Heart right ventricle (tissue), 16 donors: ENCODE results near the gene PRKACG. TPM values are rescaled to one million over a fixed set of nuclear protein-coding genes. Genes with fewer than 3 reads are reported as not detected.
A peak's percentile ranks its signal among the peaks of the same experiment; 100 is the strongest.

Source experiments
- ATAC-seq, 8 donors: fragments of 200-7000 bp; cut with Tn5 transposase; one replicate each; pipeline ENCODE4 v1.9.1; 2020; ENCODE audit warnings: mild to moderate bottlenecking in 8 of 8, moderate library complexity in 8 of 8, moderate number of reproducible peaks in 1 of 8
- DNase-seq, 2 donors: peaks; one replicate each; pipeline ENCODE4 v3.0.0-alpha.2; 2020
- H3K27ac ChIP-seq, 10 donors: fragments of 200-600 bp; sonication (generic) in 2 of 10; one replicate each; pipeline versions ENCODE4 v1.5.0 to v1.8.0; 2020 to 2022; ENCODE audit warnings: mild to moderate bottlenecking in 3 of 10
- H3K27me3 ChIP-seq, 7 donors: fragments of 200-600 bp; one replicate each; pipeline ENCODE4 v1.8.0; 2021 to 2022; ENCODE audit warnings: mild to moderate bottlenecking in 2 of 7
- H3K36me3 ChIP-seq, 9 donors: fragments of 200-600 bp; sonication (generic) in 1 of 9; one replicate each; pipeline versions ENCODE4 v1.5.0 to v1.8.0; 2020 to 2022; ENCODE audit warnings: mild to moderate bottlenecking in 2 of 9
- H3K4me1 ChIP-seq, 9 donors: fragments of 200-600 bp; sonication (generic) in 1 of 9; one replicate each; pipeline versions ENCODE4 v1.5.0 to v1.8.0; 2020 to 2022; ENCODE audit warnings: mild to moderate bottlenecking in 4 of 9
- H3K4me3 ChIP-seq, 10 donors: fragments of 200-600 bp; sonication (generic) in 2 of 10; one replicate each; pipeline versions ENCODE4 v1.5.0 to v1.8.0; 2020 to 2022; ENCODE audit warnings: mild to moderate bottlenecking in 7 of 10, moderate library complexity in 2 of 10
- H3K9me3 ChIP-seq, 11 donors: fragments of 200-600 bp in 10 of 11; sonication (generic) in 2 of 11; one replicate each; pipeline versions ENCODE4 v1.5.0 to v1.8.0; 2013 to 2022; ENCODE audit warnings: mild to moderate bottlenecking in 2 of 11, control low read depth in 1 of 11, moderate library complexity in 1 of 11
- WGBS, 2 donors: extraction: QIAGEN DNeasy Blood & Tissue Kit; methylation state at CpG; one replicate each; pipeline ENCODE4 v1.1.7; 2013; ENCODE audit warnings: inconsistent platforms in 1 of 2; 5-methylcytosine and 5-hydroxymethylcytosine counted together
- intact Hi-C, 10 donors: fragments of 100-400 bp; cut with DNase I; formaldehyde crosslinking; loops; one replicate each; pipeline versions ENCODE4 v1.11.1 to v1.14.2; 2022
- polyA plus RNA-seq, 2 donors: library from polyadenylated mRNA; stranded (reverse); fragments of 200-250 nt; gene quantifications; one replicate each; pipeline ENCODE4 v1.2.3, GENCODE V29; 2013
- total RNA-seq, 10 donors: library from RNA; stranded (reverse); fragmentation: NEBNext Ultra II Directional in 3 of 10; extraction: Animal tissue kit (Norgen Biotek cat#: 25700) in 3 of 10; gene quantifications; one replicate each; pipeline versions ENCODE4 v1.2.1 to v1.2.4, GENCODE V29; 2021 to 2023
- TF ChIP-seq, protein P1 (sequence below), 9 donors: fragments of 200-600 bp; sonication (generic) in 2 of 9; IDR thresholded peaks; one replicate each; pipeline versions ENCODE4 v1.5.0 to v1.8.0; 2021 to 2022; ENCODE audit warnings: antibody characterized with exemption in 9 of 9, mild to moderate bottlenecking in 5 of 9, moderate library complexity in 1 of 9
- donor health status: Arrhythmogenic right ventricular cardiomyopathy.
- donor health status: ischemic (EF 13 %, LVEDD 7.1; RV severe dilation, severe dysfunction).
- donor health status: healthy with polysubstance abuse.
- donor health status: DM: no; HTN: yes; CAD: no.
- donor health status: DM: no; HTN: no; CAD: no.
- donor health status: ischemic (EF 25% LVEDD 6.9; RV normal size, moderate dysfunction).
- donor health status: ischemic (EF 25% LVEDD 5.7; RV mildly dilated, moderate dysfunction).
- donor health status: healthy.
- donor health status: DM: yes; HTN: yes; CAD: no.
- donor health status: Ischemic cardiomyopathy.
- donor health status: ischemic (EF 35%, LVEDD 5.7; RV mildly dilated, moderate dysfunction).
- donor health status: nonischemic (EF 11% LVEDD 7.7; RV severe dilation, severe dysfunction).
- donor health status: DM: yes; HTN: yes; CAD: no.
- donor health status: PGD.
- donor health status: ischemic (EF 29% LVEDD 5.4; RV normal size, mild dysfunction).
- donor health status: nonischemic (EF 23%, LVEDD 6.1; RV moderate dilation, normal function).

The PRKACG gene
- total and polyA plus RNA-seq, 12 donors = not detected

DNA sequence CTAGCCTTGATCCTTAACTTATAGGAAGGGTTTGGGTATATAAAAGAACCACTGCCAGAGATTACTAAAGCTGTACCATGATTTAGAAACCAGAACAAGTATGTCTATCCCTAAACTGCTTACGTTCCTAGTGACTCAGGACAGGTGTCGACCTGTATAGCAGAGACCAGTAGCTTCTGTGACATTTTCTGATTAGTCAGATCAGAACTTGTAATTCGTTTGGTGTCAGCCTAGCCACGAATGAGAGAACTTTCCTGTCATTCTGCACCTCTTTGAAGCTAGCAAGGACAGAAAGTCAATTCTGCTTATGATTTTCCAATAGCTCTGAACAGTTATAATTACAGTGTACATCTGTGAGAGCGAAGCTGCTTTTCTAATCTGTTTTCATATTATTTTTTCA lies 39.5 kb downstream of the PRKACG start:
- intact Hi-C loops = loop anchor here in 1 of 10 donors (10.0 kb wide), 1 partner anchor 150 kb away; no protein-coding TSS in a partner anchor
- TF ChIP-seq, protein P1, sequence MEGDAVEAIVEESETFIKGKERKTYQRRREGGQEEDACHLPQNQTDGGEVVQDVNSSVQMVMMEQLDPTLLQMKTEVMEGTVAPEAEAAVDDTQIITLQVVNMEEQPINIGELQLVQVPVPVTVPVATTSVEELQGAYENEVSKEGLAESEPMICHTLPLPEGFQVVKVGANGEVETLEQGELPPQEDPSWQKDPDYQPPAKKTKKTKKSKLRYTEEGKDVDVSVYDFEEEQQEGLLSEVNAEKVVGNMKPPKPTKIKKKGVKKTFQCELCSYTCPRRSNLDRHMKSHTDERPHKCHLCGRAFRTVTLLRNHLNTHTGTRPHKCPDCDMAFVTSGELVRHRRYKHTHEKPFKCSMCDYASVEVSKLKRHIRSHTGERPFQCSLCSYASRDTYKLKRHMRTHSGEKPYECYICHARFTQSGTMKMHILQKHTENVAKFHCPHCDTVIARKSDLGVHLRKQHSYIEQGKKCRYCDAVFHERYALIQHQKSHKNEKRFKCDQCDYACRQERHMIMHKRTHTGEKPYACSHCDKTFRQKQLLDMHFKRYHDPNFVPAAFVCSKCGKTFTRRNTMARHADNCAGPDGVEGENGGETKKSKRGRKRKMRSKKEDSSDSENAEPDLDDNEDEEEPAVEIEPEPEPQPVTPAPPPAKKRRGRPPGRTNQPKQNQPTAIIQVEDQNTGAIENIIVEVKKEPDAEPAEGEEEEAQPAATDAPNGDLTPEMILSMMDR (IDR thresholded peaks at IDR 0.05) = no peak
- Histone ChIP-seq H3K4me3 (peak overlapping the region; percentile 8 to 61 (median 50)), H3K9me3 (no peaks in the 10 kb centered on the region), H3K36me3 (peaks cover 0 to 14% (median 0%) of the 10 kb centered on the region in 9 donors), H3K4me1 (peaks cover 0 to 40% (median 9%) of the 10 kb centered on the region in 9 donors), H3K27ac (peak overlapping the region; percentile 69 to 91 (median 82)), H3K27me3 (no peaks in the 10 kb centered on the region)
- 49 to 61% methylated on average over 5 of the region's 5 CpGs for WGBS, 2 donors
- peak in 4 of 8 donors; percentile 8 to 37 (median 26) for ATAC-seq
- no peak for DNase-seq

DNA sequence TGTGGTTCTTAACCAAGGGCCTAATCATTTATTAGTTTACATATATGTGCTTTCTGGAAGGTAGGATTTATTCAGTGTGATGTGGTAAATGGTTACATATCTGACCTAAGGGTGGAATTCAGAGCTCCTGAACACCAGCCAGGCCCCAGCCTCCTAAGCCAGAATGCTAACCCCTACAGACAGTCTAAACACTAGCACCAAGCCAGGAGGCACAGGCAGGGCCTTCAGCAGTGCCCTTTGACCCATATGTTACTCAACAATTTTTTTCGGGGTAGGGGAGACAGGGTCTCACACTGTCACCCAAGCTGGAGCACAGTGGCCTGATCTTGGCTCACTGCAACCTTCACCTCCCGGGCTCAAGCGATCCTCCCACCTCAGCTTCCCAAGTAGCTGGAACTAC lies 40.3 kb downstream of the PRKACG start:
- ATAC-seq (peak; percentile 50 to 85 (median 72)), DNase-seq (peak; percentile 34 to 38)
- H3K4me3 ChIP-seq = peak overlapping the region; percentile 8 to 61 (median 50)
- TF ChIP-seq, protein P1 (IDR thresholded peaks at IDR 0.05) = no peak
- H3K36me3 ChIP-seq = peaks cover 0 to 14% (median 0%) of the 10 kb centered on the region in 9 donors
- intact Hi-C loops = loop anchor here in 1 of 10 donors (10.0 kb wide), 1 partner anchor 149 kb away; no protein-coding TSS in a partner anchor
- H3K9me3 ChIP-seq = no peaks in the 10 kb centered on the region
- H3K27ac ChIP-seq = peak overlapping the region in 9 of 10 donors; percentile 46 to 91 (median 84)
- WGBS, 2 donors = 78 to 79% methylated on average over 3 of the region's 3 CpGs
- H3K4me1 ChIP-seq = peaks cover 0 to 34% (median 7%) of the 10 kb centered on the region in 9 donors
- no peaks in the 10 kb centered on the region for H3K27me3 ChIP-seq

DNA sequence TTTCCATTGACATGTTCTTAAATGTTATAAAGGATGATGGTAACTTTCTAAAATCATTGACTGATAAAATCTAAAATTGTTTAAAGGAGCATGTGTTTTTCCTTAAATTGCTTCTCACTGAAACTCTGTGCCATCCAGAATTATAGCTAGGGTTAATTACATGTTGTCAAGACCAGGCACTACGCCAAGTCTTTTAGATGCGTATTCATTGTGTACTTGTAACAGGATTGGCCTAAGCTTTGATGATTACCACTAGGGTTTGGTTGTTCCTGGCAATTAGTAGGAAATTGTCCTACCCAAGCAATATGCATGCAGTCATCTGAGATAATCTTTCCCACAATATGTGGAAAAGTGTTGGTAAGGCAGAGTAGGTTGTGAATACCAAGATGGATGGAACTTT lies 43.8 kb downstream of the PRKACG start:
- H3K4me3 ChIP-seq = no peak overlapping the region

DNA sequence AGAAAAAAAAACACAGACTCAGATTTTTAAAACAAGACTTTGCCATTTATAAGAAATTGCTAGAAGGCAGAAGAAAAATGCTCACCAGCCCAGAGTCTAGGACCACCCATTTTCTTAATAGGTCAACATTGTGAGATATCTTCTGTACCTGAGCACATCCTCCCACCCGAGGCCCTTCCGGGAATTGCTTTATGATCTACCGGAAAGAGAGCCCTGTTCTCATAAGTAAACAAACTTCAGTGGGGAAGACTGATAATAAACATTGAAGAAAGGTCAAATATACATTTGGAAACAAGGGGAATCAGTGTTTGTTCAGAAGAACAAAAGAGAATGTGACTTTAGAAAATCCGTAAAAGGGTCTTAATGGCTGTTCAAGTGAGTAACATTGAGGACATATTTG lies 44.4 kb downstream of the PRKACG start:
- Histone ChIP-seq H3K4me1 (peaks cover 0 to 34% (median 5%) of the 10 kb centered on the region in 9 donors), H3K27ac (peak overlapping the region in 1 of 10 donors; percentile 12), H3K27me3 (no peaks in the 10 kb centered on the region), H3K9me3 (no peaks in the 10 kb centered on the region), H3K36me3 (peaks cover 0 to 14% (median 0%) of the 10 kb centered on the region in 9 donors), H3K4me3 (no peak overlapping the region)
- ATAC-seq (no peak), DNase-seq (no peak)
- WGBS, 2 donors = 59 to 69% methylated on average over 4 of the region's 4 CpGs
- intact Hi-C loops = loop anchor here in 1 of 10 donors (10.0 kb wide), 1 partner anchor 85 kb away; no protein-coding TSS in a partner anchor
- TF ChIP-seq, protein P1 (IDR thresholded peaks at IDR 0.05) = no peak

More for the DNA sequence above, 43.8 kb downstream of the PRKACG start:
- ATAC-seq = peak in 2 of 8 donors; percentile 23 to 32
- 38 to 44% methylated on average over 2 of the region's 2 CpGs for WGBS, 2 donors
- Histone ChIP-seq H3K4me1 (peaks cover 0 to 29% (median 5%) of the 10 kb centered on the region in 9 donors), H3K27me3 (no peaks in the 10 kb centered on the region), H3K9me3 (no peaks in the 10 kb centered on the region), H3K36me3 (peaks cover 0 to 14% (median 0%) of the 10 kb centered on the region in 9 donors), H3K27ac (peak overlapping the region in 1 of 10 donors; percentile 12)
- TF ChIP-seq, protein P1 (IDR thresholded peaks at IDR 0.05) = no peak
- no peak for DNase-seq
- intact Hi-C loops = loop anchor here in 1 of 10 donors (10.0 kb wide), 1 partner anchor 145 kb away; no protein-coding TSS in a partner anchor
